PFSK-1 (cell line): ENCODE data around the gene ARF1.

Experiments used
- FOXP2 ChIP-seq: optimal IDR thresholded peaks from 2 replicates; pipeline ENCODE3; 2011; ENCODE audit warnings: borderline replicate concordance, control low read depth, inconsistent platforms; ENCODE audit not compliant: insufficient read depth; ENCODE audit errors: extremely low read length, extremely low read depth
- POLR2AphosphoS5 ChIP-seq: IDR thresholded peaks from 2 replicates; pipeline ENCODE4 v1.6.1; 2012; ENCODE audit warnings: low read depth, mild to moderate bottlenecking, control low read depth, low read length, moderate library complexity
- SIN3A ChIP-seq: IDR thresholded peaks from 2 replicates; pipeline ENCODE4 v1.6.1; 2012; ENCODE audit warnings: mild to moderate bottlenecking, low read length, moderate library complexity, borderline replicate concordance; ENCODE audit not compliant: insufficient read depth
- TAF1 ChIP-seq: IDR thresholded peaks from 2 replicates; pipeline ENCODE4 v1.6.1; 2012; ENCODE audit warnings: low read length, control low read depth, borderline replicate concordance; ENCODE audit not compliant: insufficient read depth
- TF ChIP-seq, protein P1 (sequence below), 2 experiments: IDR thresholded peaks; 2 replicates each; pipeline versions ENCODE4 v1.6.1 to v1.8.0; 2011 to 2012; ENCODE audit warnings: low read depth in 2 of 2, low read length in 2 of 2, control low read depth in 1 of 2, inconsistent platforms in 1 of 2, mild to moderate bottlenecking in 1 of 2, moderate library complexity in 1 of 2; ENCODE audit not compliant: insufficient read depth in 1 of 2

The ARF1 gene

DNA sequence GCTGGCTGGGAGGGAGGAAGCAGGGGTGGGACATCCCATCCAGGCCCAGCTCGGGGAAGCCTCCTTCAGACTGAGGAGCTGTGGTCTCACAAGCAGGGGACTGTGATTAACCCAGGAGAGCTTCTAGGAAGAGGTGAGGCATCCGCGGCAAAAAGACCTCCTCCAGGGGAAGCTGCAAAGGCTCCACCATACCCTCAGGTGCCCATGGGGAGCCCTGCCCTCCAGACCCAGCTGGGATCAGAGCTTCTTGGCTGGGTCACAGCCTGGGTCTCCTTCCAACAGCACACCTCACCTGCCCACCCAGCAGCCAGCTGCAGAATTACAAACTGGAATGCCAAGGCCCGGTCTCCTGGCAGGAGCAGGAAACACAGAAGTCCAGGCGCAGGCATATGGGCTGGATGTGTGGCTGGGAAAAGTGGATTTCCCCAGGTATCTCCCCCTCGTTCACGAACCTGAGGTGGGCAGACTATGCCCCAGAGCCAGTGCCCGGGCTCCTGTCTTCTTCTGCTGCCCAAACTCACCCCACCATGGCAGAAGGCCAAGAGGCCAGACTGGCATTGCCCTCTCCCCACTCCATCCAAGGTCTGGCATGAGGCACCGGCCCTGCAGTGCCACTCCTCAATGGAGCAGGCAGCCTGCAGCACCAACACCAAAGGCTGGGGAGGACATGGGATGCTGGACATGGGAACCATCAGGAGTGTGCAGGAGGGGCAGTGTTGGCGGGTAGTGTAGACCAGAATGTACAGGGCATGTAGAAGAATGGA is 15.4 kb upstream of the ARF1 start:
- TF ChIP-seq POLR2AphosphoS5 (no peak), SIN3A (no peak), FOXP2 (no peak), TAF1 (no peak)
- TF ChIP-seq, protein P1, sequence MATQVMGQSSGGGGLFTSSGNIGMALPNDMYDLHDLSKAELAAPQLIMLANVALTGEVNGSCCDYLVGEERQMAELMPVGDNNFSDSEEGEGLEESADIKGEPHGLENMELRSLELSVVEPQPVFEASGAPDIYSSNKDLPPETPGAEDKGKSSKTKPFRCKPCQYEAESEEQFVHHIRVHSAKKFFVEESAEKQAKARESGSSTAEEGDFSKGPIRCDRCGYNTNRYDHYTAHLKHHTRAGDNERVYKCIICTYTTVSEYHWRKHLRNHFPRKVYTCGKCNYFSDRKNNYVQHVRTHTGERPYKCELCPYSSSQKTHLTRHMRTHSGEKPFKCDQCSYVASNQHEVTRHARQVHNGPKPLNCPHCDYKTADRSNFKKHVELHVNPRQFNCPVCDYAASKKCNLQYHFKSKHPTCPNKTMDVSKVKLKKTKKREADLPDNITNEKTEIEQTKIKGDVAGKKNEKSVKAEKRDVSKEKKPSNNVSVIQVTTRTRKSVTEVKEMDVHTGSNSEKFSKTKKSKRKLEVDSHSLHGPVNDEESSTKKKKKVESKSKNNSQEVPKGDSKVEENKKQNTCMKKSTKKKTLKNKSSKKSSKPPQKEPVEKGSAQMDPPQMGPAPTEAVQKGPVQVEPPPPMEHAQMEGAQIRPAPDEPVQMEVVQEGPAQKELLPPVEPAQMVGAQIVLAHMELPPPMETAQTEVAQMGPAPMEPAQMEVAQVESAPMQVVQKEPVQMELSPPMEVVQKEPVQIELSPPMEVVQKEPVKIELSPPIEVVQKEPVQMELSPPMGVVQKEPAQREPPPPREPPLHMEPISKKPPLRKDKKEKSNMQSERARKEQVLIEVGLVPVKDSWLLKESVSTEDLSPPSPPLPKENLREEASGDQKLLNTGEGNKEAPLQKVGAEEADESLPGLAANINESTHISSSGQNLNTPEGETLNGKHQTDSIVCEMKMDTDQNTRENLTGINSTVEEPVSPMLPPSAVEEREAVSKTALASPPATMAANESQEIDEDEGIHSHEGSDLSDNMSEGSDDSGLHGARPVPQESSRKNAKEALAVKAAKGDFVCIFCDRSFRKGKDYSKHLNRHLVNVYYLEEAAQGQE (IDR thresholded peaks at IDR 0.05; ENCODE audit: insufficient read depth in 1 of 2, low read depth in 2 of 2, low read length in 2 of 2) = no peak

DNA sequence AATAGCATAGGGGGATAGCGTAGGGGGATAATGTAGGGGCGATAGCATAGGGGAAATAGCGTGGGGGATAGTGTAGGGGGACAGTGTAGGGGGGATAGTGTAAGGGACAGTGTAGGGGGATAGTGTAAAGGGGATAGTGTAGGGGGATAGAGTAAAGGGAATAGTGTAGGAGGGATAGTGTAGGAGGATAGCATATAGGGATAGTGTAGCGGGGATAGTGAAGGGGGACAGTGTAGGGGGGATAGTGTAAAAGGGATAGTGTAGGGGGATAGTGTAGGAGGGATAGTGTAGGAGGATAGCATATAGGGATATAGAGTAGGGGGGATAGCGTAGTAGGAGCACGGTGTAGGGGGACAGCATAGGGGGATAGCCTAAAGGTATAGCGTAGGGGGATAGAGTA is 14.1 kb upstream of the ARF1 start:
- TF ChIP-seq FOXP2 (no peak), POLR2AphosphoS5 (no peak)

DNA sequence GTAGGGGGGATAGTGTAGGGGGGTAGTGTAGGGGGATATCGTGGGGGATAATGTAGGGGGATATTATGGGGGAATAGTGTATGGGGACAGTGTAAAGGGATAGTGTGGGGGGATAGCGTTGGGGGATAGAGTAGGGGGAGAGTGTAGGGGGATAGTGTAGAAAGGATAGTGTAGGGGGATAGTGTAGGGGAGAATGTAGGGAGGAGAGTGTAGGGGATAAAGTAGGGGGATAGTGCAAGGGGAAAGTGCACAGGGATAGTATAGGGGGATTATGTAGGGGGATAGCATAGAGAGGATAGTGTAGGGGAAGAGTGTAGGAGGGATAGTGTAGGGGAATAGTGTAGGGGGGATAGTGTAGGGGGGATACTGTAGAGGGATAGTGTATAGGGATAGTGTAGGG is 12.3 kb upstream of the ARF1 start:
- TF ChIP-seq, protein P1 (IDR thresholded peaks at IDR 0.05; ENCODE audit: insufficient read depth in 1 of 2, low read depth in 2 of 2, low read length in 2 of 2) = no peak
- TF ChIP-seq POLR2AphosphoS5 (no peak), FOXP2 (no peak), TAF1 (no peak), SIN3A (no peak)

DNA sequence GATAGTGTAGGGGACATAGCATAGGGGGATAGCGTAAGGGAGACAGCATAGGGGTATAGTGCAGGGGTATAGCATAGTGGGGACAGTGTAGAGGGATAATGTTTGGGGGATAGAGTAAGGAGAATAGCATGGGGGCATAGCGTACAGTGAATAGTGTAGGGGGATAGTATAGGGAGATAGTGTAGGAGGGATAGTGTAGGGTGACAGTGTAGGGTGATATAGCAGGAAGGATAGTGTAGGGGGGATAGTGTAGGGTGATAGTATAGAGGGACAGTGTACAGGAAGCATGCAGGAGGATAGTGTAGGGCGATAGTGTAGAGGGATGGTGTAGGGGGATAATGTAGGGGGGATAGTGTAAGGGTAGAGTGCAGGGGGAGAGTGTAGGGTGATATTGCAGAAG is 11.7 kb upstream of the ARF1 start:
- TF ChIP-seq TAF1 (no peak), POLR2AphosphoS5 (no peak), FOXP2 (no peak), SIN3A (no peak)
- TF ChIP-seq, protein P1 (IDR thresholded peaks at IDR 0.05; ENCODE audit: insufficient read depth in 1 of 2, low read depth in 2 of 2, low read length in 2 of 2) = no peak

DNA sequence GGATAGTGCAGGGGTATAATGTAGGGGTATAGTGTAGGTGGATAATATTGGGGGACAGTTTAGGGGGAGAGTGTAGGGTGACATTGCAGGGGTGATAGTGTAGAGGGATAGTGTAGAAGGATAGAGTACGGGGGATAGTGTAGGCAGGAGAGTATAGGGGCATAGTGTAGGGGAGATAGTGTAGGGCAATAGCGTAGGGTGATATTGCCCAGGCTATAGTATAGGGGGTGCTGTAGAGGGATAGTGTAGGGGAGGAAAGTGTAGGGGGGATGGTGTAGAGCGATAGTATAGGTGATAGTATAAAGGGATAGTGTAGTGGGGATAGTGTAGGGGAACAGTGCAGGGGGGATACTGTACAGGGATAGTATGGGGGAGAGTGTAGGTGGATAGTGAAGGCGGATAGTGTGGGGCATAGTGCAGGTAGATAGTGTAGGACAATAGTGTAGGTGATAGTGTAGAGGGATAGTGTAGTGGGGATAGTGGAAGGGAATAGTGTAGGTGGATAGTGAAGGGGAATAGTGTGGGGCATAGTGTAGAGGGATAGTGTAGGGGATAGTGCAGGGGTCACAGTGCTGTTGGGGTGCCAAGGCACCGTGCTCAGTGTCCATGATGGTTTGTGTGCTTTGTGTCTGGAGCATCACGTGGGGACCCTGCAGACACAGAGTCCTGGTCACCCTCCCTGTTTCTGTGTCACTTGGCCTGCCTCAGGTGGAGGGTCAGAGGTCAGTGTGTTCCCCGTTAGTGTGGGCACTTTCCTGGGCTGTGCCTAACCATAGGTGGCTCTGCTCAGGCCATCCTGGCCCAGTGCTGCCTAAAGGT is 10.5 kb upstream of the ARF1 start:
- TF ChIP-seq FOXP2 = no peak

DNA sequence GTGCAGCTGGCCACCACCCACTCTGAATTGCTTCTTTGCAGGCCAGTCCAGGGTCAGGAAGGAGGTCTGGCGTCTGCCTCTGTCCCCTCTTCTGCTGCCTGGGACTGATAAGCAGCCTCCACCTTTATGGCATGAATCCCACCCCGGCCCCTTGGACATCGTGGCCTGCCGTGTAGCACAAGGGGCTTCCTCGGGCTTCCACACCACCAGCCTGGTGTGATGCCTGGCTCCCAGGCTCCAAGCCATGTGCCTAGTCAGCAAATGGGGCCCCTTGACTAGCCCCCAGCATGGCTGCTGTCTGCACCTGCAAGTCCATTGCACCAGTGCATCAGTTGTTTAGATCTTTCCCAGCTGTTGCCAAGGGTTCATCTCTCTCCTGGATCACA is 9.9 kb upstream of the ARF1 start:
- TF ChIP-seq, protein P1 (IDR thresholded peaks at IDR 0.05; ENCODE audit: insufficient read depth in 1 of 2, low read depth in 2 of 2, low read length in 2 of 2) = no peak
- TF ChIP-seq TAF1 = no peak
- no peak for TF ChIP-seq FOXP2
- TF ChIP-seq SIN3A = no peak
- TF ChIP-seq POLR2AphosphoS5 = no peak
